Measurements from ENCODE around the gene CPT1A.

The CPT1A gene

DNA sequence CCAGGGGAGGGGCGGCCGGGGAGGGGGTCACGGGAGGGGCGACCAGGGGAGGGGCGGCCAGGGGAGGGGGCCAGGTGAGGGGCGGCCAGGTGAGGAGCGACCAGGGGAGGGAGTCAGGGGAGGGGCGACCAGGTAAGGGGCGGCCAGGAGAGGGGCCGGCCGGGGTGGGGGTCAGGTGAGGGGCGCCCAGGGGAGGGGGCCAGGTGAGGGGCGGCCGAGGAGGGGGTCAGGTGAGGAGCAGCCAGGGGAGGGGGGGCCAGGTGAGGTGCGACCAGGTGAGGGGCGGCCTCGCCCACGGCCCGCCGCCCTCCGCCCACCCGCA is 90.8 kb downstream of the CPT1A start:
- no peak for DNase-seq

DNA sequence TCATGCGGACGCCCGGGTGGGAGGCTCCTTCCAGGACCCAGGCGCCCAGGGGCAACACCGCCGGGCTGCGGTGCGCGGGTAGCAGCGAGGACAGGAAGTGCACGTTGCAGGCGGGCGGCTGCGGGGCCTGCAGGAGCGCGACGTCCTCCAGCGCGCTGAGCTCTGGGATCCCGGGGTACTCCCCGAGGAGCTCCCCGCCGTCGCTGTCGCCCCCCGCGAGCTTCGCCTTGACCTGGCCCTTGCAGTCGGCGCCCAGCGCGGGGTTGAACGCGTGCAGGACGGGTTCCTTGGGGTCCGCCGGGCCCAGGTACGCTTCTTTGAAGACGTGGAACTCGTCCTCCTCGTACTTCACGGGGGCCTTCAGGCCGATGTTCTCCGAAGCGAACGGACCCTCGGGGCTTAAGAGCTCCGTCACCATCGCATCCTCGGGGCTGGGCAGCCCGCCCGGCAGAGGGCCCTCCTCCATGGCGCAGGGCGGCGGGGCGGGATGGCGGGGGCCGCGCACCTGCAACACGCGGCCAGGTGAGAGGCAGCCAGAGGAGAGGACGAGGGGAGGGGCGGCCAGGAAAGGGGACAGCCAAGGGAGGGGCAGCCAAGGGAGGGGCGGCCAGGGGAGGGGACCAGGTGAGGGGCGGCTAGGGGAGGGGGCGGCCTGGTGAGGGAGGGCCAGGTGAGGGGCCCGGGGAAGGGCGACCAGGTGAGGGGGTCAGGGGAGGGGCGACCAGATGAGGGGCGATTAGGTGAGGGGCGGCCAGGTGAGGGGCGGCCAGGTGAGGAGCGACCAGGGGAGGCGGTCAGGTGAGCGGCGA is 91.3 kb downstream of the CPT1A start:
- DNase-seq: peak in 1 of 4 experiments; percentile 16

DNA sequence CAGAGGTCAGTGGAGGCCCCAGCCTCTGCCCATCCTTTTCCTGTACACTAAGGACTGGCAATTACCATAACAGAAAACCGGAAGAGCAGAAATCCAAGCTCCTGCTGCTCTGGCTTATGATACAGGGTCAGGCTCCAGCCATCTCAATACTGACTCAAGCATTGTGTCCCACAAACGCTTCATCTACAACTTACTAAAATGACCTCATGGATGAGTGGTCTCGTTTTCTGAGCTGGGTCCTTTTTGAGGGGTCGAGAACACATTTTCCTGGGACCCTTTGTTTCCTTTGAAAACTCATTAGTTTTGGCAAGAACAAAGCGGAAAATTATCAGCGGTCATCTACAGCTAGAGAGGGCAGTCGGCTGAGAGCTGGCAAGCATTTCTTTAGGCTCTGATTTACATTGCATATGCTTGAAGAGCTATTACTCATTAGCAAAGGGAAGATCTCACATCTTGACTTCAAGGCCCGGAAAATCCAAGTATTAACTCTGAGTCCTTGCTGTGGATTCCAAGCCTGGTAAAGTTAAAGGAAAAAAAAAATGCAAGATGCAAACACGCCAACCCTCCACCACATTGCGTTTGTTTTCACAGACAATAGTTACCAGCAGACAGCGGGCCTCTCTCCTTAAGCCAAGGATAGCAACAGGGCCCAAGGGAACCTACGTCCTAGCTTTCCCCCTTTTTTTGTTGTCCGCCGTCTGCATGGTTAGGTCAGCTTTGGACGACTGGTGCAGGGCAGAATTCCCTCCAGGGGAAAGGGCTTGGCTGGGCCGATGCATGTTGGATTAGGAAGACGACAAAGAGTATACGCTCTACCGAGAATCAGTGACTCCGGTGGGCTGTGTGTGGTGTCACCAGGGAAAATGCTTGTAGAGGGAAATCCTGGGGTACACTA is 92.2 kb downstream of the CPT1A start:
- no peak for DNase-seq

DNA sequence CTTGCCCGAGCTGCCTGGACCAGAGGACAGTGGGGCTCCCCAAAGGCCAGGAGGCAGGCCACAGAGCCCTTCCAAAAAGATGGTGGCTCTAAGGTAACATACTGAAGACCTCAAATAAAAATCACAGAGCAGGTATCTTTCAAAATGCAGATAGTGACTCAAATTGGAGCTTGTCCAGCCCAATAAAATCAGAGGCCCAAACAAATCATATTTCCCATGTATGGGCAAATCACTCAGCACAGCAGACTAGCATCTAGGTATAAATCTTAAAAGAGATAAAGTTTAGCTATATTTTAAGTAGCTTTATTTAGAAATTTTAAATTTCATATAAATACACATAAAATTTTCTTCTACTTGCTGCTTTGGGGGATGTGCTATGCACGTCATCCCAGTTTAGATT is 93.7 kb downstream of the CPT1A start:
- DNase-seq: no peak

DNA sequence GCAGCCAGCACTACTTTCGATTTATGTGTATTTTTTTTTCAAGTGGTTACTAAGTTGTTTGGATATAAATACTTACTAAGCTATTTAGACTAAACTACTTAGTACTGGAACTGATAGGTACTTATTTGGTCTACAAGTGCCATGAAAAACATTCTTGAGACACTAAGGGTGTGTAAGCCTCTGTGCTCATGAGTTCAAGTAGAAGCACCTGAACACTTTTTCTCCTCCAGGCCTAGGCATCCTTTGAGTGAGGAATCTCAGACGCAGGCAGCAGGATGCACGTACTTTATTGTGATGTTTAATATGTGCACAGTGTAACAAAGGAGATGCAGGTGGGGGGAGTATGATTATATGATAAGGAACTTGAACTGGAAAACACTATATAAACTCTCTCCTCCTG is 98.2 kb downstream of the CPT1A start:
- DNase-seq: no peak

DNA sequence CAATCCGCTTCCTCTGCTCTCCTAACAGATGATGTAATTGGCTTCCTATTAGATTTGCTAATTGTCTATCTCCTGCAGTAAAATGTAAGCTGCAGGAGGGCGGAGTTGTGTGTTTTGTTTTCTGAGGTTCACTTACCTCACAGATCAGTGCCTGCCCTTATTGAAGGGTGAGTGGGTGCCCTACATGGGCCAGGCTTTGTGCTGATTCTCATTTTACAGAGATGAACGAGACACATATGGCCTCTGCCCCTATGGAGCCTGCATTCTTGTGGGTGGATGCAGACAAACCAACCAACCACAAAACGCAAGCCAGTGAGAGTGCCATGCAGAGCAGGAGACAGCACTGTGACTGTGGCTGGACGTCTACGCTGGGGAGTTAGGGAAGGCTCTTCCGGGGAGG is 100.3 kb downstream of the CPT1A start:
- DNase-seq: no peak

DNA sequence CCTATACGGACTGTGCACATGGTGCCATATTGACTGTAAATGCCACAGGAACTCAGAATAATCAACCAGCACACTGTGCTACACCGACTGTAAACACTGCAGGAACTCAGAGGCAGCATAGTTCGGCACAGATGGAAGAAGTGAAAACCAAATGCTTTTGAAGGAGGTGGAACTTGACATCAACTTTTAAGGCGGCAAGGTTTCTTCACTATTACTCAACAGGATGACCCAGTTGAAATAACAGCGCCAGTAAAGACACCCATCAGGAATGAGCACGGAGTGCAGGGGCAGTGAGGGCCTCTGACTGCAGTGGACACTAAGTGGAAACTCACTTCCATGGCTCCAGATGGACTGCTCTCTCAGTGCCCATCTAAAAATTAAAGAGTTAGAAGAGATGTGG is 106.1 kb downstream of the CPT1A start:
- no peak for DNase-seq

DNA sequence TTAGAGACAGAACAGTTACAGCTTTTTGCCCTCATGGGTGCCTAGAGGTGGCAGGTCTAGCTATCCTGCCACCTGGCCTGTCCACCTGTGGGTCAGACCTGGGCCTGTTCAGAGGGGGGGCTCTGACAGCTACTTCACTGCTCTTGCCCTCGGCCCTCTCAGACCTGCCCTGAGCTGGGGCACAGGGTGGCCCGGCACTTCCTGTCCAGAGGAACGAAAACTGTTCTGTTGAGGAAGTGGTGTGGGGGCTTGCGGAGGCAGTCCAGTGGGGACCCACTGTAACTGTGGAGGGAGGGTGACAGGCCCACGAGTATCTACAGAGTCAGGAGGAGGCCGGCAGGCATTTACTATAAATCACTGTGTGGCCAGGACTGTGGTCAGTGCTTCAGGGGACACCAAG is 106.6 kb downstream of the CPT1A start:
- no peak for DNase-seq

DNA sequence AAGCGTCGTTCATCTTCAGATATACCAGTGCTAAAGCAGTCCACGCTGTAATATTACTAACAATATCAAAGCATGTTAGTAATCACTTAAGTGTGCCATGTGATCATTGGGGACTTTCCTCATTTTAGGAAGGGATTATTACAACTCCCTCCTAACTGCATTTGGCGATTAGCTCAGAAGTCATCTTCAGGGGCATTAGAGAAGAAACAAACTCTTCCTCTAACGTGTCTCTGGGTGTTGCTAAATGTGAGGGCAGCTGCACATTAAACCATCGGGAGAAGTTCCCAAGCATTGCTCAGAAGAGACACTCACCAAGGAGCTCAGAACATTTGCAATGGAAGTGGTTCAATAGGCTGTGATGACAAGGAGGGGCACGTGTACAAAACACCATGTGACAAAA is 107.6 kb downstream of the CPT1A start:
- no peak for DNase-seq

DNA sequence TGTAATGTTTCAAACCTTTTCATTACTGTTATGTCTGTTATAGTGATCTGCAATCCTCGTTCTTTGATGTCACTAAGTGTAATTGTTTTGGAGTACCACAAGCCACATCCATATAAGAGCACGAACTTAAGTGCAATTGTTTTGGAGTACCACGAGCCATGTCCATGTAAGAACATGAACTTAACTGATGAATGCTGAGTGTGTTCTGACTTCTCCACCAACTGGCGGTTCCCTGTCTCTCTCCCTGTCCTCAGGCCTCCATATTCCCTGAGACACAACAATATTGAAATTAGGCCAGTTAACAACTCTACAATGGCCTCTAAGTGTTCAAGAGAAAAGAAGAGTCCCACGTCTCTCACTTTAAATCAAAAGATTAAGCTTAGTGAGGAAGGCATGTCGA is 113.9 kb downstream of the CPT1A start:
- no peak for DNase-seq

DNA sequence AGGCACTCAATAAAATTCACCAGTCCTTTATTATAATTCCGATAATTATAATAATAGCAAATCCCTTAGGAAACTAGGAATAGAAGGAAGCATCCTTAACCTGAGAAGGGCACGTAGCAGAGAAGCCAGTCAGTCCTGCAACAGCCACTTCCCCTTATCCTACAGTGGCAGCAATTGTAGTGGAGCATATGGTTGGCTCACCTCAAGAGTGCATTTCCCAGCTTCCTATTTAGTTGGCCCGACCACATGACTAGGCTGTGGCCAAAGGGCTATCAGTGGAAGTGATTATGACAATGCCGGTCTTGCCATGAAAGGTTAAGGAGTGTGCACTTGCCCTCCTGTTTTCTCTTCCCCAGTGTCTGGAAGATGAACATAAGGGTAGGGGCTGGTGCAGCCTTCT is 117.4 kb downstream of the CPT1A start:
- no peak for DNase-seq

DNA sequence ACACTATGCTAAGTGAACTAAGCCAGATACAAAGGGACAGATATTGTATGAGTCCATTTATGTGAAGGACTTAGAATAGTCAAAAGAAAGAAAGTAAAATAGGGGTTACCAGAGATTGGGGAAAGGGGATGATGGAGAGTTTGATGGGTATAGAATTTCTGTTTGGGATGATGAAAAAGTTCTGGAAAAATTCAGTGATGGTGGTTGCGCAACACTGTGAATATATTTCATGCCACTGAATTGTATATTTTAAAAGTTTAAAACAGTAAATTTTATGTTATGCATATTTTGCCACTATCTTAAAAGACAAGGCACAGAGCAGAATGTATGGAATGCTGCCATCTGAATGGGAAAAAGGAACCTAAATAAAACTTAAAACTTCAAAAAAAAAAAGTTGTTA is 119.6 kb downstream of the CPT1A start:
- no peak for DNase-seq

DNA sequence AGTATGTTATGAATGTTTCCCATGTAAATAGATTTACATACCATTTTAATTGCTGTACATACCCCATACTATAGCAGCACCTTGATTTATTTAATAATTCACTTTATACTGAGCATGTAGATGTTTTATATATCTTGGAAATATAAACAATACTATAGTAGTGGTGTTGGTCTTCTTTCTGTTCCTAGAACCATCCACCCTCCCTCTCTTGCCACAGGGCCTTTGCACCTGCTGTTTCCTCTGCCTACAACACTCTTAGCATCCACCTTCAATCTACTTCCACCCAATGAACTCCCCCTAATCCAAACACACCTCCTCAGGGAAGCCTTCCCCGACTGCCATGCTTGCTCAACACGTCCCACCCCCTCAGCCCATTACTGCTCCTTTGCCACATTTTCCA is 120.6 kb downstream of the CPT1A start:
- no peak for DNase-seq

DNA sequence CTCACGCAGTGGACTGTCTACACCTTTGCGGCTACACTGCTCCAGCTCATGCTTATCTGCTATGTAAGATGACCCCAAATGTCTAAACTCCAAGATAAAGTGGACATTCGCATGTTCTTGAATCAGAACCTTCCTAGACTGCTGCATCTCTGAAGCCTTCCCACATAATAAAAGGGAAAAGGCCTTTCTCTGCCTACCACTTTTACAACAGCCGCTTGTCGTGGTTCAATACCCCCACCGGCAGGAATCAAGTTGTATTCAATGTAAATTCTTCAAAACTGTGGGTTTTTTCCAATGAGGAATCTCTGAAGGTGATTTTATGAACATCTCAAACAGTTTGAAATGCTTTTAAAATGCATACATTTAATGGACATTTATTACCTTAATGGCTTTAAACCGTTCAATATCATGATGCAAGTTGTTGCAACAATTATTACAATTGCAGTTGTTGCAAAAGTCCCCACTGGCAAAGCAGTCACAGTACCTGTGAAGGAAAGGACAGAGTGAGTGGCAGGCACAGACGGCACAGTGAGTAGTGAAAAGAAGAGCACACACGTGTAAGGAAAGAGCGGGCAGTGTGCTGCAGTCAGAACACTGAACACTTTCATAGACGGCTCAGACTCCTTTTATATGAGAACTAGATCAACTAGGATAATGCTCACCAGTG is 126.1 kb downstream of the CPT1A start:
- DNase-seq: no peak

DNA sequence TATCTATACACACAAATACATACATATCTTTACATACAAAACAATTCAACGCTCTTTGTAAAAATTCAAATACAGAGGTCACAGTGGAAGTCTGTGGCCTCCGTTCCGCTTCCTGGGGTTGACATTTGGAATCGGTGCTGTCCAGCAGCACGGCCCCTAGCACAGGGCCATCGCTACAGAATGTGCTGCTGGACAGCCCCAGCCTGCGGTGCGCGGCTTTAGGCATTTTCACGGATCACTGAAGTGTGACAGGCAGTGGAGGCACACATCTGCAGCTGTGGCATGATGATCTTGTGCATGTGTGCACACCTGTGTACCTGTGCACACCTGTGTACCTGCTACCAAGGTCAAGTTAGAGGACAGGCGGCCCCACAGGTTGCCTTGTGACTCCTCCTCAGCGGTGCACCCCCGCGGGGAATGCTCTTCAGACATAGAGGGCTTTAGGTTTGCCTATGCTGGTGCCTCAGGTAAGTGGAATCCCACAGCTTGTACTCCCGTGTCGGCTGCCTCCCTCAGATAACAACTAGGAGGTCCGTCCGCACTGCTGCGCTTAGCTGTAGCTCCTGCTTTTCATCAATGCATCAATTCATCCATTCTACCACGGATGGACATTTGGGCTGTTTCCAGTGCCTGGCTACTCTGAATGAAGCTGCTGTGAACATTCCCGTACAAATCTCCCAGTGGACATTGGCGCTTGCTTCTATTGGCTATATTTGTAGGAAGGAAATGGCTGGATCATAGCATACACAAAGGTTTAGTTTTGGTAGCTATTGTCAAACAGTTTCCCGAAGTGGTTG is 127.5 kb downstream of the CPT1A start:
- DNase-seq: no peak

DNA sequence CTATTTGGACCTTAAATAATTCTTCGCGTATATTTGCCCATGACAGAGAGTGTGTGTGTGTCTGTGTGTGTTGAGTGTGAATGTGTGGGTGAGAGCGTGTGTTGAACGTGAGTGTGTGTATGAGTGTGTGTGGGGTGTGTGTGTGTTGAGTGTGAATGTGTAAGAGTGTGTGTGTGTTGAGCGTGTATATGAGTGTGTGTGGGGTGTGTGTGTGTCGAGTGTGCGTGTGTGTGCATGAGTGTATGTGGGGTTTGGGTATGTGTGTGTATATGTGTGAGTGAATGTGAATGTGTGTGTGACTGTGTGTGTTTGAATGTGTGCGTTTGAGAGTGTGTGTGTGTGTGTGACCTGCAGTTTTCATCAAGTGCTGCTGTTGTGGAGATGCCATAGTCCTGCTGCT is 130.6 kb downstream of the CPT1A start:
- no peak for DNase-seq

DNA sequence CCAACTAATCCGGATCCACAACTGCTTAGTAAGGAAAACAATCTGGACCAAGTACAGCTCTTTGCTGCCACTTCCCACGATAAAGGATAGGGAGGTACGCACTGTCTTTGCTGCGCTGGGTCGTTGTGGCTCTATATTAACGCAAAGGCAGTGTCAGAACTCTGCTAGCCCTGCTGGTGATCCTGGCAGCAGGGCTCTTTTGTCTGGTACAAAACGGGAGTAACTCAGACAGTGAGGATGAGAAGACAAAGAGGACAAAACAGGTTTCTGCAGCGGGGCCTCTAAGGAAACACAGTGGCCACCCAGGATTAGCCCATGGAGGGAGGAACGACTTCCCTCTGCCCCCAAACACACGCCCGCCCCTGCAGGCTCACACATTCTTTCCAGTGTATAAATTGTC is 131.3 kb downstream of the CPT1A start:
- DNase-seq: no peak

DNA sequence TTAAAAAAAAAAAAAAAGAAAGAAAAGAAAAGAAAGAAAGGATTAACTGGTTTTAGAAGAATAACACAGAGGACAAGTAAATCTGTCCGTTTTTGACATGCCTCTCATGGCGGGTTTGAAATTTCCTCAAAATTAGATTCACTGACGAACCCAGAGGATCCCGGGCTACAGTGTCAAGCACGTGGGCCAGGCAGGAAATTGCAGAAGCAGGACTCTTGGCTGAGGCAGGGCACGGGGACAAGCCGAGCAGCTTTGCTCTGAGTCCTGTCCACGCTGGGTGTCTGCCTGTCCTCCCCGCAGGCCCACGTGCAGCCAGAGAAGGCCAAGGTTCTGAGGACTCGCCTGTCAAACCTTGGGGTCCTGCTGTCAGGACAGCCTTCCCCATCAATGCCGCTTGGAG is 132.7 kb downstream of the CPT1A start:
- no peak for DNase-seq

DNA sequence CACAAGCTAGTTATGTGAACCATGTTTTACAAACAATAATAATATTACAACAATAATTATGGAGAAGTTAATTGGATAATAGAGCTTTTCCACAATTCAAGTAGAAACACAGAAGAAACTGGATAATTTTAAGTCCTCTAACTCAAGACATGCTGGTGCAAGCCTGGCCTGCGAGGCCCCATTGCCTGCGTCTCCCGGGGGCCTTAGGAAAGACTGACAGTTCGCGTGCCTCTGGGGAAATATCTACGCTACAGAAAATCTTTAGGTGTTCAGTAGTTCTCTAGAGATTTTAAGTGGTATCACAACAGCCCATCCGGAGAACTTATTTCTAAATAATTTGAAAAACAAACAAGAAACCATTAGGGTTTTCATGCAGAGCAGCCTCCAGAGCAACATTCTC is 134.2 kb downstream of the CPT1A start:
- DNase-seq: no peak

DNA sequence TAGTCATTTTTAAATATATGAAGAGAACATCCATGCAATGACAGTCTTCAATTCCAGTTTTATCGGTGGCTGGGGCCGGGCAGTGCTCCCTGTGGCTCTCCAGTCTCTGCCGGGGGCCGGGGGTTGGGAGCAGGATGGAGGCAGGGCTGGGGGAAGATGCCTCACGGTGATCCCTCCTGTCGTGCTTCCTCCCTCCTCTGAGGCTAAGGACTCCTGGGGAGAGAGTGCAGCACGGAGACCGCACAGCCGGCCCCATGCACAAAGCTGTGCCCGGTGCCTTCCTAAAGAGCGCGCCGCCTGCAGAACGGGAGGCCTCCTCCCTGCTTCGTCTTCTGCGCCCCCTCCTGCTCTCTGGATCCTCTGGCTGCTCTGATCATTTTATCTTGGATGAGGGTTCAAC is 136.8 kb downstream of the CPT1A start:
- DNase-seq: no peak
